Bronchial epithelial cell (primary cell): ENCODE results near the gene TSSK3. TPM values are rescaled to one million over a fixed set of nuclear protein-coding genes. Genes with fewer than 3 reads are reported as not detected.
A peak's percentile ranks its signal among the peaks of the same experiment; 100 is the strongest.

ENCODE experiments used
- DNase-seq: peaks from one replicate; pipeline ENCODE4 v3.0.0-alpha.2; 2010; ENCODE audit warnings: low read depth
- FAIRE-seq: peaks from 2 replicates; lab custom pipeline; 2011; peaks lifted over from hg19 to GRCh38; lab: Jason Lieb, UNC
- H3K27me3 ChIP-seq: 2 replicates; pipeline ENCODE4 v1.5.1; 2011; ENCODE audit warnings: low read length; ENCODE audit not compliant: control insufficient read depth, insufficient read depth
- H3K36me3 ChIP-seq: 2 replicates; pipeline ENCODE4 v1.5.1; 2011; ENCODE audit warnings: low read length; ENCODE audit not compliant: control insufficient read depth, insufficient read depth
- H3K4me3 ChIP-seq: 2 replicates; pipeline ENCODE4 v1.5.1; 2011; ENCODE audit warnings: mild to moderate bottlenecking, low read depth, low read length, control low read depth
- CTCF ChIP-seq: IDR thresholded peaks from 2 replicates; pipeline ENCODE4 v1.5.1; 2011; ENCODE audit warnings: mild to moderate bottlenecking, moderate library complexity, low read length, control low read depth, inconsistent platforms; ENCODE audit not compliant: insufficient read depth, severe bottlenecking
- total RNA-seq: library from RNA; depleted of rRNA; stranded (reverse); fragments of >200 nt; gene quantifications from 2 replicates; pipeline ENCODE4 v1.2.1, GENCODE V29; 2014

Gene TSSK3
- total RNA-seq, 1 donor from 2014 or later = 0.26 TPM

GRCh38 chr1:32341971-32342370 lies 20.4 kb upstream of the TSSK3 start:
- no peaks in the 10 kb centered on the region for H3K27me3 ChIP-seq
- FAIRE-seq (no peak), DNase-seq (peak; percentile 44)
- no peak for TF ChIP-seq CTCF
- no peaks in the 10 kb centered on the region for H3K36me3 ChIP-seq
- no peak overlapping the region for H3K4me3 ChIP-seq

- TF ChIP-seq CTCF = no peak
- Histone ChIP-seq H3K27me3 (no peaks in the 10 kb centered on the region), H3K36me3 (no peaks in the 10 kb centered on the region), H3K4me3 (no peak overlapping the region)
- DNase-seq (no peak), FAIRE-seq (no peak)
These were observed 19.6 kb upstream of the TSSK3 start for GRCh38 chr1:32342704-32343103.

- no peaks in the 10 kb centered on the region for H3K36me3 ChIP-seq
- H3K27me3 ChIP-seq = no peaks in the 10 kb centered on the region
- DNase-seq = no peak
- no peak overlapping the region for H3K4me3 ChIP-seq
- TF ChIP-seq CTCF = no peak
- FAIRE-seq = no peak
These were observed 17.0 kb upstream of the TSSK3 start for GRCh38 chr1:32345289-32345827.

GRCh38 chr1:32346532-32347157 lies 15.7 kb upstream of the TSSK3 start:
- DNase-seq (no peak), FAIRE-seq (no peak)
- Histone ChIP-seq H3K4me3 (no peak overlapping the region), H3K36me3 (no peaks in the 10 kb centered on the region), H3K27me3 (no peaks in the 10 kb centered on the region)
- TF ChIP-seq CTCF = no peak

GRCh38 chr1:32349211-32349708 lies 13.1 kb upstream of the TSSK3 start:
- Histone ChIP-seq H3K4me3 (no peak overlapping the region), H3K27me3 (no peaks in the 10 kb centered on the region), H3K36me3 (no peaks in the 10 kb centered on the region)
- no peak for DNase-seq
- no peak for FAIRE-seq
- TF ChIP-seq CTCF = no peak
